Measurements from ENCODE around the gene MRPS16.
"Not testable (repeated sequence)": the region's sequence is repeated elsewhere in the genome, so short reads cannot be mapped to it uniquely, and the experiment has no call there.

The MRPS16 gene

DNA sequence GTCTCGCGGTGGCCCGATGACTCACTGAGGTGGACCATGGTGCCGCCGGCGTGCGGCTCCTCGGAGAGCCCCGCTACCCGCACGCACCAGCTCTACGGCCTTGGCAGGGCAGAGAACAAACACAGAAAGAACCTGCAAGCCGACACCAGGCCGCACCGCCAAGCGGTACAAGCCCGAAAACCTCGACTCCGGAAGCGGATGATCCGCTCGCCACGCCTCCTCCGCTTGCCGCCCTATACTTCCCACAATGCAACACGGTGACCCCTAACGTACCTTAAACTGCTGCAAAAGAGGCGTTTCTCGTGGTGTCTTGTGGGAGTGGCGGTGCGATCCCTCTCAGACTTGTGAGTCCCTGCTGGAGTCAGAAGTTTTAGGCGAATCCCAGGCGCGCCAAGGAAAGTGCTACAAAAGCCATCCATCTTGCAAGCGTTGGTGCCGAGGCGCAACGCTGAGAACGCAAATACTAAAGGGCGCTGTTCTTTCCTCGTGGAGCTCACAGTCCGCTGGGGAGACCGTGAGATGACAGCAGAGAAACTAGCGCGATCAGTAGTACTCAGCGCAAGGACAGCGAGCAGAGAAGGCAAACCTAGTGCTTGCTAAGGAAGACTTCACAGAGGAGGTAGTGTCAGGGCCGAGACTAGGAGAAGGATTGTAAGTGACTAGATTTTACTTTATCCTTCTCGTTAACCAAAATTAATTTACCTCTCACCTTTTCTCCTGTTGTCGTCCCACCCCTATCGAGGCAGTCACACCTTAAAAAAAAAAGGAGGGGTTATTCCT is at the start of gene MRPS16:
Gene MRPS16 (minus strand): TSS at position 200 of the 780 bp plus-strand sequence. CDS start 162 bp downstream, at position 38.
- peak; percentile 71 to 88 (median 84) for DNase-seq (ENCODE audit: low read depth in 4 of 4, low spot score in 1 of 4)

GRCh38 chr10:73296946-73297345 is 44.5 kb upstream of the MRPS16 start:
- no peak for DNase-seq (ENCODE audit: low read depth in 4 of 4, low spot score in 1 of 4)

DNA sequence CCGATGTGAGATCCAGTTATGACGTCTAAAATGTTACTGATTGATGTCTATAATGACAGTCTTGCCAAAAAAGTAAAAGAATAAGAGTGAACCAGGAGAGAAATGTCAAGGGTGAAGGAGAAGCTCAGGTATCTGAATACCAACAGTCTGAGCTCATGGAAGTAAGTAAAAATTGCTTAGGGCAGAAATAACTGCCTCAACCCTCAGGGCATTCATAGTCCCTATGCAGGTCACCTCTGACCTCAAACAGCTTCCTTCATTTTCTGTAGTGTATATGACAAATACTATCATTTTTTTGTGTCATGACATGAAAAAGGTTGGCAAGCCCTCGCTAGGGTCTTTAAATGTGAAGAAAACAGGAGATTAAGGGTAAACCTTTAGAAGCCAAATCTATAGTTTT is 41.0 kb upstream of the MRPS16 start:
- DNase-seq (ENCODE audit: low read depth in 4 of 4, low spot score in 1 of 4) = no peak

GRCh38 chr10:73289958-73290357 is 37.5 kb upstream of the MRPS16 start:
- DNase-seq (ENCODE audit: low read depth in 4 of 4, low spot score in 1 of 4) = no peak

- no peak for DNase-seq (ENCODE audit: low read depth in 4 of 4, low spot score in 1 of 4)
These were observed 35.0 kb upstream of the MRPS16 start for GRCh38 chr10:73287441-73287840.

DNA sequence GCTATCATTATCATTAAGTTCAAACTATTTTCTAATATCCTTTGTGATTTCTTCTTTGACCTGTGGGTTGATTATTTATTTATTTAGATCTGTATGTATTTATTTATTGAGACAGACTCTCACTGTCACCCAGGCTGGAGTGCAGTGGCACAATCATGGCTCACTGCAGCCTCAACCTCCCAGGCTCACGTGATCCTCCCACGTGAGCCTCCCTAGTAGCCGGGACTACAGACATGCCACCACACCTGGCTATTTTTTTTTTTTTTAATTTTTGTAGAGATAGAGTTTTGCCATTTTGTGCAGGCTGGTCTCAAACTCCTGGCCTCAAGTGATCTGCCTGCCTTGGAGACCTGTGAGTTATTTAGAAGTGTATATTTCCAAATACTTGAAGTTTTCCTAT is 28.7 kb upstream of the MRPS16 start:
- DNase-seq (ENCODE audit: low read depth in 4 of 4, low spot score in 1 of 4) = no peak

DNA sequence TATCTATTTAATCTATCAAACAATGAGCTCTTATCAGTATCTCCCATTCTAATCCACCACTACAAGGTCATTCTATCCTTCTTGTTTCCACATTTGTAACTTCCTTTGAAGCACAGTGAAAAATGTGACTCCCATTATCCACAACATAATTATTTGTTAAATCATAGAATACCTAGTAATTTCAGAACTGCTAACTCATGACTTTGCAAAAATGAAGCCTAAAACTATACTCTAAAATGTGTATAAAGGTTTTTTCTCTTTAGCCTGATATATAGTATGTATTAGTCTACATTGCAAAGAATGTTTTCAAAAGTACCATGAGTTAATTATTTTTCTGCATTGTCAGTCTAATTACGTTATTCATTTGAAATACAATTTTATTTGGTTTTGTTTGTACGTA is 12.0 kb upstream of the MRPS16 start:
- DNase-seq (ENCODE audit: low read depth in 4 of 4, low spot score in 1 of 4) = no peak

GRCh38 chr10:73263693-73264347 is 11.4 kb upstream of the MRPS16 start:
- DNase-seq (ENCODE audit: low read depth in 4 of 4, low spot score in 1 of 4) = no peak

- no peak for DNase-seq (ENCODE audit: low read depth in 4 of 4, low spot score in 1 of 4)
These were observed 10.6 kb upstream of the MRPS16 start for GRCh38 chr10:73262880-73263555.

- DNase-seq (ENCODE audit: low read depth in 4 of 4, low spot score in 1 of 4) = no peak
These were observed 9.8 kb upstream of the MRPS16 start for GRCh38 chr10:73262105-73262730.

DNA sequence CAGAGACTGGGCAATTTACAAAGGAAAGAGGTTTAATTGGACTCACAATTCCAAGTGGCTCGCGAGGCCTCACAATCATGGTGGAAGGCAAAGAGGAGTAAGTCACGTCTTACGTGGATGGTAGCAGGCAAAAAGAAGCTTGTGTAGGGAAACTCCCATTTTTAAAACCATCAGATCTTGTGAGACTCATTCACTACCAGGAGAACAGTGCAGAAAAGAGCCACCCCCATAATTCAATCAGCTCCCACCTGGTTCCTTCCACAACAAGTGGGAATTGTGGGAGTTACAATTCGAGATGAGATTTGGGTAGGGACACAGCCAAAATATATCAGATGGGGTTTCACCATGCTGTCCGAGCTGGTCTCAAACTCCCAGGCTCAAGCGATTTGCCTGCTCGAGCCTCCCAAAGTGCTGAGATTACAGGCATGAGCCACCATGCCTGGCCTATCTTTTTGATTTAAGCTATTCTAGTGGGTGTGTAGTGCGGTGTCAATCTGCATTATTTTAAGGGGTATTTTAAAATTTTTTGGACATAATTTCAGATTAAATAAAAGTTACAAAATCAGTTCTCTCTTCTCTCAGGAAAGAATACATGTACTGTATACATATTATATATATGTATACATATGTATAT is 9.0 kb upstream of the MRPS16 start:
- DNase-seq (ENCODE audit: low read depth in 4 of 4, low spot score in 1 of 4) = no peak

- not testable (repeated sequence) for DNase-seq (ENCODE audit: low read depth in 4 of 4, low spot score in 1 of 4)
These were observed 6.2 kb upstream of the MRPS16 start for GRCh38 chr10:73258612-73259011.

DNA sequence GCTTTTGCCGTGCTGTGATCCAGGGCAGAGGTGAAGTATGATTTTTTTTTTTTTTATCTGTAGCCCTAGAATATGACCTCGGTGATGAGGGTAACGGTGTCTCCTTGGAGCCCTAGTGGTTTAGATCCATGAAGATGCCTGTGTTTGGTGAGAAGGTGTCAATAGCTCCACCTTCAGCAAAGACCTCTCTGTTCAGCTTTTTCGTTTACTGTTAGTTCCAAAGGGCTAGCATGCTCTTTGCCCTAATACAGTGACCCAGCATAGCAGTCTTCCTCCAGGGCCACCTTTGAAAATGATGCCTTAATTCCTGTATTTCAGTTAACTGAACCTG is 746 bp upstream of the MRPS16 start:
- DNase-seq (ENCODE audit: low read depth in 4 of 4, low spot score in 1 of 4) = no peak

DNA sequence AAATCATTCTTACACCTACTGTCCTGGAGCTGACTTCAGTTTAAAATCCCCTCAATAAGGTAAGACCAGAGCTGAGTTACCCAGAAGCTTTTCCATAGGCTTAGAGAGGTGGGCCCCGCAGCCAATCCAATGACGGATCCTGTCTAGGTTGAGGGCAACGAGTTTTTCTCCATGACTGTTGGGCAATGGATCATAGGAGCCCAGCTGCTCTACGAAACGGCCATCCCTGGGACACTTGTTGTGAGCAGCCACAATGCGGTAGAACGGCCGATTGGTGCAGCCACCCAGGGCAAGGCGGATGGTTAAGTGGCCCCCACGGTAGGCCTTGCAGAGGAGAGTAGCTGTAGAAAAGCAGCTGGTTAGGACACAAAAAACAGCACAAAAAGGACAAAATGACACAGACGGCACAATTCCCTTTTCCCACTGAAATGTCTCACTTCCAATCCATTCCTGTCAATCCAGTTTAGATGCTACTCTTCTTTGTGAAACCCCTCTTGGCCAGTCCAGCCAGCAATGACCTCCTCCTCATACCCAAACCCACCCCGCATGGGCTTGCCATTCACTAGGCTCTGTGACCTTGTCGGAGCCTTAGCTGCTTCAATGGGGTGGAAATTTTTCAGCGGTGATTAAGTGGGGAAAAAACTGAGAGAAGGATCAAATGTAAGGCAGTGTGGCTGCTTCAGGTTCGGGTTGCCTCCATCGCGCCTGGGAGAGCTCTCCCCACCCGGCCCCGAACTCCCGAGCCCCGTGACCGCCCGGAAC is 580 bp downstream of the MRPS16 start:
- peak in 2 of 4 experiments; percentile 4 to 11 for DNase-seq (ENCODE audit: low read depth in 4 of 4, low spot score in 1 of 4)

- DNase-seq (ENCODE audit: low read depth in 4 of 4, low spot score in 1 of 4) = no peak
These were observed 4.2 kb downstream of the MRPS16 start for GRCh38 chr10:73248259-73248724.

DNA sequence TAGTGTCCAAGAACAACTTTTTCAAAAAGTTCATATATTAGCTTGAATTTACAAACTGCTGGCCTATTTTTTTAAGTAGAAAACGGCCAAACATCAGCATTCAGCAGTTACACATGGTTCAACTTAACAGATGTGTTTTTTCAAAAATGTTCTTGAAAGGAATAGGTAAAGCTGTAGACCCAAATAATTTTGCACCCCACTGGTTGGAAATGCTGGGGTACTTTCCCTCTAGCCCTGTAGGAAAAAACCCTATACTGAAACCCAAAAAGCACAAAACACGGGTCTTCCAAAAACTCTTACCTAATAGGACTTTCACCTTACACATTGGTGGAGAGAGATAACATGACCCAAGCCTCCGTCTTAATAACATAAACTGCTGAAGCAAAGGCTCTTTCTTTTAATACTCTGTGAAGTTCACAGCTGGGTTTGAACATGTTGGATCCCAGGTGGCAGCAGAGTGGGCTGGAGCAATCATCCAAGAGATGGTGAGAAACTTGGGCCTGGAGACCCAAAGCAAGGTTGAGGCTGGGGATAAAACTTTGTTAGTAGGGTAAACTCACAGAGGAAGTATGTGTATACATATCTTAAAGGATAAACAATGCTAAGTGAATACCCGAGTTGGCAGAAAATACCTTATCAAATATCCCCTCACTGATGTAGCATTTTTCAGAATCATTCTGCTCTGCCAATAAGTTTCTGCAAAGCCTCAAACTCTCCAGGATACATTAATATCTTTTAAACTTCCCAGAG is 4.8 kb downstream of the MRPS16 start:
- no peak for DNase-seq (ENCODE audit: low read depth in 4 of 4, low spot score in 1 of 4)

DNA sequence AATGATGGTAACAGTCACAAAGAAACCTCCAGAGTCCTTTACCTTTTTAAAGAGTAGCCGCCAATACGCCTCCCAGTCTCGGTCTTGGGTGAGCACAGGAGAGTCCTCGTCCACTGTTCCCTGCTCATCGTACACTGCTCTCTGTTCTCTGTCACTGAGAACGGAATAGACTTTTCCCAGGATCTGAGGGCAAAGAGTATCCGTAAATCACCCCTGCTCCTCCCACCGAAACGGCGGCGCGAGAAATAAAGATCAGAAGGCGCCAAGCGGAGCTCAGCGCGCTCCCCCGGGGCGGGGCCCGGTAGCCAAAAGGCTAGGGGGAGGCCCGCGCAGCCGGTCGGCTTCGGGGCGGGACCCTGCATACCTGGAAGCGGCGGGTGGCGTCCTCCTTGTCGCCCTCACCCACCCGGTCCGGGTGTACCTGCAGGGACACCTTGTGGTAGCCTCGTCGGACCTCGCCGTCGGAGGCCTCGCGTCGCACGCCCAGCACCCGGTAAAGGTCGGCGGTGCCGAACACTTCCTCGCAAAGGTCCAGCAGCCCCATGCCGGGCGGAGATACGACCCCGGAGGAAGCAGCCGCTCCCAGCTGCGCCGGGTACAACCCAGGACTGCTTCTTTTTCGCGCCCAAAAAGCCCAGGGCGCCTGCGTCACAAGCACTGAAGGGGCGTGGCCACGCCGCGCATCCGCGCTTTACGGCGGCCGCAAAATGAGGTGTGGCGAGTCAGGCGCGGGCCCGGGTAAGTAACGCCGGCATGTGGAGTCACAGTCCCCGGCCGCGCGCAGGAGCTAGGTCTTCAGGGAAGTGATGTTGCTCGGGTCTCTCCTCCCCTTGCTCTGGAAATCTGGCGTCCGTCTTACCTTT is 5.6 kb downstream of the MRPS16 start, which contains the start of gene DNAJC9:
Gene DNAJC9 (minus strand): TSS at position 610 of the 863 bp plus-strand sequence. CDS start 66 bp downstream, at position 544.
- peak; percentile 92 to 97 (median 96) for DNase-seq (ENCODE audit: low read depth in 4 of 4, low spot score in 1 of 4)

DNA sequence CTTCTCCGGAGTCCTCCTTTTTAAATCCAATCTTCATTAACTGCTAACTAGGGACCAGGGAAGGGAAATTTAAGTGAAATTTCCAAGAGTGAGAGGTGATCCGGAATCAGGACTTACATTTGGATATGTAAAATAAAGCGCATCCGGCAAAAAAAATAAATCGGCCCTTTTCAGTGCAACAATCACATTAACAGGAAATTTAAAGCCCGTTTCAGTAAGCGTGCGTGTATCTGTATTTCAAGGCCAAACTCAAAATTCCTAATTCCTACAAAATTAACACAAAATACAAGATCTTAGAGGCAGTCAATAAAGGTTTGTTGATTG is 6.2 kb downstream of the MRPS16 start:
- no peak for DNase-seq (ENCODE audit: low read depth in 4 of 4, low spot score in 1 of 4)

Measured in stimulated activated CD4-positive, alpha-beta T cell treated with anti-CD3 and anti-CD28 coated beads, Interleukin-1b, Interleukin-23, amount 100 ng/mL, for 24 hours (primary cell).